Measurements from ENCODE around the gene GAS2L1.

Gene GAS2L1

DNA sequence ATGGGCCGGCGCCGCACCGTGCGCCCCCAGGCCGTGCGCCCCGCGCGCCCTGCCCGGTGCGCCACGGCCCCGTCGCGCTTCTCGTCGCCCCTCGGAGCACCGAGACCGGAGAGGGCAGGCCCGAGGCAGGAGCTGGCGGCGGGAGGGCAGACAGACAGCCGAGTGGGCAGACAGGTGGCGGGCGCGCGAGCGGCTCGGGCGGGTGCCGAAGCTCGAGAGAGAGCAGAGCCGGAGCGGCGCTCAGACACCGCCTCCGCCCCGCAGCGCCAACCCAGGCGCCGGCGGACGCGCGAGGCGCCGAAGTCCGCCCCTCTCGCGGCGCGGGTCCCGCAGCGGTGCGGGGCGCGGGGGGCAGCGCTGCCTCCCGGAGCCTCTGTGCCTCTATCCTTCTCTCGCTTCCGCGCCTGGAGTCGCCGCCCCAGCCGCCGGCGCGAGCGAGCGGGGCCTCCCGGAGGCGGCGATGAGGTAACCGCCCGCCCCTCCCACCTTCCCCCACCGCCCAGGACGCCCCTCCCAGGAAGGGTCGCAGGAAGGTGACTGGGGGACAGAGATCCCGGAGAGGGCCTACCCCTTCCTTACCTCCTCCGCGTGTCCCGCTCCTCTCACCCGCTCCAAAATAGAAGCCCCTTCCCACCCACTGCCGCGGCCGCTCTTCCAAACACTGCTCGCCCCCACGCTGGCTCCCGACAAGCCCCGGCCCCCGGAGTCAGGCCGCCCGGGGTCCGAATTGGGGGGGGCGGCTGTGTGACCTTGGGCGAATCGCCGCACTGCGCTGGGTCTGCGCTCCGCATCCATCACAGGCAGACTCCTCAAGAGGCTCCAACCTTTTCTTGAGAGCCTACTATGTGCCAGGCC lies 9.1 kb downstream of the GAS2L1 start, which contains the start of gene RASL10A:
Gene RASL10A, minus strand, starts transcription at position 412 of the 855 bp plus-strand sequence. CDS start 451 bp downstream, outside the sequence.
- TF ChIP-seq POLR2A (IDR thresholded peaks at IDR 0.05; ENCODE audit: extremely low read depth, insufficient read length), result no peak
- TF ChIP-seq, protein P1, sequence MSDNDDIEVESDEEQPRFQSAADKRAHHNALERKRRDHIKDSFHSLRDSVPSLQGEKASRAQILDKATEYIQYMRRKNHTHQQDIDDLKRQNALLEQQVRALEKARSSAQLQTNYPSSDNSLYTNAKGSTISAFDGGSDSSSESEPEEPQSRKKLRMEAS (IDR thresholded peaks at IDR 0.05; ENCODE audit: low read depth, low read length), result no peak
- TF ChIP-seq MYC (IDR thresholded peaks at IDR 0.05; ENCODE audit: low read depth, low read length), result no peak
- TF ChIP-seq CTCF (IDR thresholded peaks at IDR 0.05; ENCODE audit: low read depth, low read length), result no peak
- peak; percentile 52 for DNase-seq (ENCODE audit: low read depth)

DNA sequence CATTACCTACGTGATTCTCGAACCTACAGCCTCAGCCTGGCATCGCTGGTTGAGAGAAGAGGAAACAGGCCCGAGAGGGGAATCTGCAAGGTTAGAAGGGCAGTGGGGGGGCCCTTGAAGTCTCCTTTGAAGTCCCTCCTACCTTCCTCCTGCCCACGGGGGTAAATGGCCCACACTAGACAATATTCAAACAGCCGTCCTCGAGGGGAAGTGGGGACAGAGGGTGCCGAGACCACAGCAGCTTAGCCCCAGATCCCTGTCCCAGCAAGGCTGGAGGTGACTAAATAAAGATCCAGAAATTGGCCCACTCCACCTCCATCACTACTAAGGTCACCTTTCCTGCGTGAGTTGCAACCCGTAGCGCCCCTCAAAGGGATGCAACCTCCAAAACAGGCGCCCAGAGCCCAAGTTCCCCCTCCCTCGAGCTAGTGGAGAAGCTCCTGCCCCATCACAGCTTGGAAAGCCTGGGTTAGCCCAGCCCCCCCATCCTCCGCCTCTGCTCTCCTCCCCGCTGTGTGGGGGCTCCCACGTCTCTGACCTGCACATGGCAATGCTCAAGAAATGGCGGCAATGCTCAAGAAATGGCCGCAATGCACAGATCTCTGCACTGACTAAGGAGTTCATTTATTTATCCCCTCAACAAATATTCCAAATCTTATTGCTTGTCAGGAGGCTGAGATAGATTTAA lies 9.8 kb downstream of the GAS2L1 start:
- H3K4me3 ChIP-seq (ENCODE audit: low read depth, low read length), result no peak overlapping the region
- no peak for DNase-seq (ENCODE audit: low read depth)
- TF ChIP-seq, protein P1 (IDR thresholded peaks at IDR 0.05; ENCODE audit: low read depth, low read length), result no peak
- TF ChIP-seq POLR2A (IDR thresholded peaks at IDR 0.05; ENCODE audit: extremely low read depth, insufficient read length) (no peak), MYC (IDR thresholded peaks at IDR 0.05; ENCODE audit: low read depth, low read length) (no peak), CTCF (IDR thresholded peaks at IDR 0.05; ENCODE audit: low read depth, low read length) (no peak)

More for the DNA sequence above, 9.1 kb downstream of the GAS2L1 start, which contains the start of gene RASL10A:
- no peak within 1 kb of the TSS for H3K4me3 ChIP-seq (ENCODE audit: low read depth, low read length)

DNA sequence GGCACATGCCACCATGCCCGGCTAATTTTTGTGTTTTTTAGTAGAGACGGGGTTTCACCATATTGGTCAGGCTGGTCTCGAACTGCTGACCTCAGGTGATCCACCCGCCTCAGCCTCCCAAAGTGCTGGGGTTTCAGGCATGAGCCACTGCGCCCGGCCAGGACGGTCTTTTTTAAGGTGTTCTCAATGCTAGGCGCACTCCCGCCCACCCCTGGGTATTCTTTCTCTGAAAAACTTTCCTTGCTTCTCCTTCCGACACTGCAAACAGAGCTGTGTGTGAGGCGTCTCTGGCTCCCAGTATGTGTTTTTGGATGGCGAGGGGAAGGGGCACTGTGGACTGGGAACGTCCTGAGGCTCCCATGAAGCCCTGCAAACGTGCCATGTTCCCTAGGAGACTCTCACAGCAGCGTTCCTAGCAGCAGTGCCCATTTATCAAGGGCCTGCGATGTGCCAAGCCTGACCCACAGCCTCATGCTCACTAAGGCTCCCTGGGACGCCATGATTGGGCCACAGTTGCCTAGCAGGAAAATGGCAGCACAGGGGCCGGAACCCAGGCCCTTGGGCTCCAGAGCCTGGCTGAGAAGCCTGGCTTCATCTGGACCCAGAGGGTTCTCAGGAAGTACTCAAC lies 11.5 kb downstream of the GAS2L1 start:
- no peak for TF ChIP-seq POLR2A (IDR thresholded peaks at IDR 0.05; ENCODE audit: extremely low read depth, insufficient read length)
- no peak for TF ChIP-seq MYC (IDR thresholded peaks at IDR 0.05; ENCODE audit: low read depth, low read length)
- no peak for TF ChIP-seq CTCF (IDR thresholded peaks at IDR 0.05; ENCODE audit: low read depth, low read length)
- TF ChIP-seq, protein P1 (IDR thresholded peaks at IDR 0.05; ENCODE audit: low read depth, low read length), result no peak
- no peak for DNase-seq (ENCODE audit: low read depth)
- H3K4me3 ChIP-seq (ENCODE audit: low read depth, low read length), result no peak overlapping the region

DNA sequence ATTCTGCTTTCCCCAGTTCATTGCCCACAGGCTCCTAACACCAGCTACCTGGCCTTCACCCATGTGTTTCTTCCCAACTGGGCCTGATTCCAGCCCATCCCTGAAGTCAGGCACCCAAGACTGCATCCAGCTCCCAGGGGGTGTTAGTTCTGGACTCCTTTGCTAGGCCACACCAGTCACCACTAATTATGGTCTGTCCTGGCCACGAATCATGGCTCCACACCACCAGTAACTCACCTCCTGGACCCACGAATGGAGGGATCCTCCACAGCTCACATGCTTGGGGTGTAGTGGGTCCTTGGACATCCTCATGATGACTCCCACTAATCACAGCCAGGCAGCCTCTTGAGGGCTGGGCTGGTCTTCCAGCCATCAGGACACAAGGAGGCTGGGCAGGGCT lies 12.6 kb downstream of the GAS2L1 start:
- H3K4me3 ChIP-seq (ENCODE audit: low read depth, low read length), result no peak overlapping the region
- TF ChIP-seq MYC (IDR thresholded peaks at IDR 0.05; ENCODE audit: low read depth, low read length), result no peak
- TF ChIP-seq, protein P1 (IDR thresholded peaks at IDR 0.05; ENCODE audit: low read depth, low read length), result no peak
- no peak for TF ChIP-seq CTCF (IDR thresholded peaks at IDR 0.05; ENCODE audit: low read depth, low read length)
- TF ChIP-seq POLR2A (IDR thresholded peaks at IDR 0.05; ENCODE audit: extremely low read depth, insufficient read length), result no peak
- DNase-seq (ENCODE audit: low read depth), result no peak

DNA sequence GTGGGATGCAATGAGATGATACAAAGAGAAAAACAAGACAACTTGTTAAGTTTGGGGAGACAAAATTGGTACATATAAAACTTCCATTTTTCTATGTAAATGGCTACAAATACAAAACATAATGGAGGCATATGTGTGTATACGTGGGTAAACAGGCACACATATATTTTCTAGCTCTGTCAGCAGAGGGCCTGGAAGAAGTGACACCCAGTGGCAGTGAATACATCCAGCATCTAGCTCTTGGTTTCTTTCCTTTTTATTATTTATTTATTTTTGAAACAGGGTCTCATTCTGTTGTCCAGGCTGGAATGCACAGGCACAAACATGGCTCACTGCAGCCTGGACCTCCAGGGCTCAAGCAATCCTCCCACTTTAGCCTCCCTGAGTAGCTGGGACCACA lies 14.1 kb downstream of the GAS2L1 start:
- H3K4me3 ChIP-seq (ENCODE audit: low read depth, low read length), result no peak overlapping the region
- DNase-seq (ENCODE audit: low read depth), result peak; percentile 33

More for the DNA sequence above, 14.1 kb downstream of the GAS2L1 start:
- TF ChIP-seq MYC (IDR thresholded peaks at IDR 0.05; ENCODE audit: low read depth, low read length), result no peak
- peak; percentile 29 for TF ChIP-seq CTCF (IDR thresholded peaks at IDR 0.05; ENCODE audit: low read depth, low read length)

Data from NB4 (cell line).